Iris pigment epithelial cell (primary cell): Measurements from ENCODE around the gene MUC6.

Experiments used
- DNase-seq: peaks from one replicate; pipeline ENCODE4 v3.0.0-alpha.2; 2011; ENCODE audit warnings: low read depth

MUC6 gene

DNA sequence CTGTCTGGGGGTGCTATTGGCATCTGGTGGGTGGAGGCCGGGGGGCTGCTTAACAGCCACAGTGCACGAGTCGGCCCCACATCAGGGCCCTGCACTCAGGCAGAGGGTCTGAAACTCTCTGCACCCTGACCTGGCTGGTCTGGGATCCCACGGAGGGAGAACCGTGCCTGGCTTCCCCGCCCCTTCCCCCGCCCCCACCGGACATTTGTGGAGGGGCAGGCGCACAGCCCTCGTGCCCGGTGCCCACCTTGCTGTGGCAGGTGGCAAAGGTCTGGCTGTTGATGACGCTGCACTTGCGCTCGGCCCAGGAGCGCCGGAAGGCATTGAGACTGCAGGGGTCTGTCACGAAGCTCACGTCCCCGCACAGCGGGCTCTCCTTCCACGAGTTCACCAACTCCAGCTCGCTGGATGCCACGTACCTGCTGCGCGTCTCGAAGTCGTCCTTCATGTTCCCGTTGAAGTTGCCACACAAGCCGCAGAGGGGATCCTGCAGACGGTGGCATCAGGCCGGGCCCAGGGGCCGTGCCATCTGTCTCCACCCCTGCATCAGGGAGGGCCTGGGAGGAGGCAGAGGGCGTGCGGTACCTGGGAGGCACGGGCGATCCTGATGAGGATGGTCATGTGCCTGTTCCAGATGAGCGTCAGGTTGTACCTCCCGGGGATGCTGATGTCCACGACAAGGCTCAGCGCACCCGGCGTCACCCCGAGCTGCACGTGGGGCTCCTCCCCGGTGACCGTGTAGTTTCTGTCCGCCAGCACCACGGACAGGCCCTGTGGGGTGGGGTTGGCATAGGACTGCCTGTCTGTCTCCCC lies 11.7 kb downstream of the MUC6 start:
- DNase-seq = no peak

DNA sequence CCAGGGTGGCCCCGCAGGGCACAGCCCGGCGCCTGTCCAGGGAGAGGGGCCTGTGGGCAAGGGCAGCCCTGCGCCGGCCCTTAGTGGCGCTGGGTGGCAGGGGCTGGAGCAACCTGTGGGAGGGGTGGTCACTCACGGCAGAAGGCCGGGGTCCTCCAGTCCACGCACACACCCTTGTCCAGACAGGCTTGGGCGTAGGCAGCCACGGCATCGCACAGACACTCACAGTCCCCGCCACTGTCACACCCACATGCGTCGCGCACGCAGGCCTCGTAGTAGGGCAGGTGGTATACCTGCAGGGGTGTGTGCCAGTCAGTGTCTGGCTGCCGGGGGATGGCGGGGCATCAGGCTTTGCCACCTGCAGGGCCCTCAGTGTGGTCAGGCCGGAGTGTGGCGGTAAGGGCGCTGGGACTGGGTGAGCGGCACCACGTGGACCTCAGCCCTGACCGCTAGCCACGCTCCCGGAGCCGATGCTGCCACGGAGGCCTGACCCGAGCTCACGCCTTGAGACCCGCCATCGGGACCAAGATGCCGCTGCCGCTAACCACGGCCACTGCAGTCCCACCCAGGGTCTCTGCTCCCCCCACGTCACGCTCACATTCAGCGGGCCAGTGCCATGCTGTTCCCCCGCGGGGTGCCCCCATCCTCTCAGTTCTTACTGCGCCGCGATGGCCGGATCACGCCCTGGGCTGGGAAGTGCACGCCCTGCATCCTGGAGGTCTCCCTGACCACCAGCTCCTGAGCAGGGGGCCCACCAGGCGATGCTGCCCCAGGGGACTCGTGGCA lies 12.5 kb downstream of the MUC6 start:
- no peak for DNase-seq

DNA sequence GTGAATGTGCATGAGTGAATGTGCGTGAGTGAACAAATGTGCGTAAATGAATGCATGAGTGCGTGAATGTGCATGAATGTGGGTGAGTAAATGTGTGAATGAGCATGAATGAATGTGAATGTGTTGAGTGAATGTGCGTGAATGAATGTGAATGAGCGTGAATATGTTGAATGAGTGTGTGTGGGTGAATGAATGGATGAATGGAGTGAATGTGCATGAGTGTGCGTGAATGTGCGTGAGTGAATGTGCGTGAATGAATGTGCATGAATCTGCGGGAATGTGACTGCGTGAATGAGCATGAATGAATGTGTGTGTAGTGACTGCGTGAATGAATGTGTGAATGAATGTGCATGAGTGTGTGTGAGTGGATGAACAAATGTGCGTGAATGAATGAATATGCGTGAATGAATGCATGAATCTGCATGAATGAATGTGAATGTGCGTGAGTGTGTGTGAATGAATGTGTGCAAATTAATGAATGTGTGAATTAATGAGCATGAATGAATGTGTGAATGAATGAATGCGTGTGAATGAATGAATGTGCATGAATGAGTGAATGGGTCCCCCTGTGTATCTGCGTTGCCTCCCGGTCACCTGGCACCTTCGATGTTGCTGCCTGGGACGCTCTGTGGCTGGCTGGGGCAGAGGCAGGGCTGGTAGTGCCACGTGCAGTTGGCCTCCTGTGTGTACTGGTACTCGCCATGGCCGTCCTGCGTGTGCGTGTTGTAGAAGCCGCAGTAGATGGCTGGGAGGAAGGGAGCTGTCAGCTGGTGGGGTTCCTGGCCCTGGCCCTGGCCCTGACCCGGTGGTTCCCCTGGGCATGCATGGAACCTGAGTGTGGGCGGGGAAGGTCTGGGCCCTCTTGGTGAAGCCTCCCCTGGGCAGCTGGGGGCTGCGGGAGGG lies 13.4 kb downstream of the MUC6 start:
- no peak for DNase-seq

DNA sequence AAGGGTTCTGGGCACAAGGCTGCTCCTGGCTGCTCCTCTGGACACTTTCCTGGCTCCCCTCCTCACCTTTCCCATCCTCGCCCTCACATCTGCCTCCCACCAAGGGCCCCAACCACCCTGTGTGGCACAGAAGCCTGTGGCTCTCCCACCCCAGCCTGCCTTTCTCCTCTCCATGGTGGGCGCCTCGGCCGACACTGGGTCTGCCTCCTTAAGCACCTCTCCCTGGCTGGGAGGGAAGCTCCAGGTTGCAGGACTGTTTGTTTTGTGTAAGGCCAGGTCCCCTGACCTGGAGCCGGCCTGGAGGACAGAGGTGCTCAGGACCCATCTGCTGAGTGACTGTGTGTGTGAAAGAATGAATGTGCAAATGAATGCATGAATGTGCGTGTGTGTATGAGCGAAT lies 14.1 kb downstream of the MUC6 start:
- no peak for DNase-seq

DNA sequence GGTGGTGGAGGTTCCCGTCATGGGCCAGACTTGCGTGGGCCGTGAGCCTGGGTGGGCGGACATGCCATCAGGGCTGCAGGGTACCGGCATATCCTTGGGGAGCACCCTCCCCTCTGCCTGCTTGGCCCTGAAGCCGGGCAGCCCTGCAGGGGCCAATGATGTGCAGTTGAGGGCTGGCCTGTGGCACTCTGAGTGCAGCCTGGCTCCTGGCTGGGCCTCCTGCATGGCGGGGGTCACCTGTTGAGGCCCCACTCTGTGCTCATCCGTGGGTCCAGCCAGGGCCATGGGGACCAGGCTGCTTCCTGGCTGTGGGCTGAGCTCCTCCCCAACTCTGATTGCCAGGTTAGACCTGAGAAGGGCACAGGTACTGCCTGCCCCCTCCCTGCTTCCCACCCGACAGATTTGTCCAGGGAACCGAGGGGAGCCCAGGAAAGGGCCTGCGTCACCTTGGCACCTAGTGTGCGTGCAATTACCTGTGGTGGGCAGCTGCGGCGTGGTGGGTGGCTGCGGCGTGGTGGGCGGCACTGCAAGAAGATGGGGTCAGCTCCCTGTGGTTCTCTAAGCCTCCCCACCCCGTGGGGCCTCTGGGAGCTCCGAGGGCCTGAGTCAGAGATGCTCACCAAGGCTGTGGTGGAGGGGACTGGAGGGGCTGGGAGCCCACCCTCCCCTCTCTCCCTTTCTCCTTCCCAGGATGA lies 16.2 kb downstream of the MUC6 start:
- no peak for DNase-seq

DNA sequence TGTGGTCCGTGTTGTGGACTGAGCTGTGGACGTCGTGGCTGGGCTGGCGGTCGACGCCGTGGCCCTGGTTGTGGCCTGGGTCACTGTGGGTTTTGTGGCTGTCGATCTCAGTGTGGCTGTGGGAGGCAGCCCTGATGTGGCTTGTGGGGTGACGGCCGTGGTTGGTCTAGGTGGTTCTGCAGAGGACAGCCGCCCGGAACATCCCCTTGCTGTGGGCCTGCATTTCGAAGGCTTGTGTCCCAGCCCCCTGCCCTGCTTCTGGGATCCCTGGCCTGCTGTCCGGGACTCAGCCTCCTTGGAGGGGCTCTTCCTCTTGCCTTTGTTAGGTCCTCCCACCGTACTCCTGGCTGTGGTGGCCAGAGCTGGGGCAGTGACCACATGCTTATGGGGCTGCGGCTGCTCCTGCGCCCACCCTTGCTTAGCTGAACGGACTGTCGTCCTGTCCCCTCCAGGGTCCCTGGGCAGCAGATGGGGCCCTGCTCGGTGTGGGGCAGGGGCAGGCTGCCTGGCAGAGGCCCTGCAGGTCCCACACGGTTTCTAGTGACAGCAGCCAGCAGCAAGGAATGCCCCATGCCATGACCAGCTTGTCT lies 17.1 kb downstream of the MUC6 start:
- DNase-seq = no peak

DNA sequence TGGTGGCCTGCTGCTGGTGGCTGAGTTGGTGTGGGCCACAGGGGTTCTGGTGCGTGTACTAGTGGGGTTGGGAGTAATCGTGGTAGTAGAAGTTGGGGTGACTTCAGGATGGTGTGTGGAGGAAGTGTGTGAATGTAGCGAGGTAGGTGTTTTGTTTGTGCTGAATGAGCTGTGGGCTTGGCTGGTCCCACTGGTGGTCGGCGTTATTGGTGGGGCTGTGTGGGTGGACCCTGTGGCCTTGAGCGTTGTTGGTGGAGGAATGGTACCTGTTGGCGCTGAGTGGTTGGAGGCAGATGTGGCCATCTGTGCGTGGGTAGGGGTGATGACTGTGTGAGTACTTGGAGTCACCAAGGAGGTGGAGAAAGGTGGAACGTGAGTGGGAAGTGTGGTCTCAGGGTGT lies 18.4 kb downstream of the MUC6 start:
- no peak for DNase-seq

DNA sequence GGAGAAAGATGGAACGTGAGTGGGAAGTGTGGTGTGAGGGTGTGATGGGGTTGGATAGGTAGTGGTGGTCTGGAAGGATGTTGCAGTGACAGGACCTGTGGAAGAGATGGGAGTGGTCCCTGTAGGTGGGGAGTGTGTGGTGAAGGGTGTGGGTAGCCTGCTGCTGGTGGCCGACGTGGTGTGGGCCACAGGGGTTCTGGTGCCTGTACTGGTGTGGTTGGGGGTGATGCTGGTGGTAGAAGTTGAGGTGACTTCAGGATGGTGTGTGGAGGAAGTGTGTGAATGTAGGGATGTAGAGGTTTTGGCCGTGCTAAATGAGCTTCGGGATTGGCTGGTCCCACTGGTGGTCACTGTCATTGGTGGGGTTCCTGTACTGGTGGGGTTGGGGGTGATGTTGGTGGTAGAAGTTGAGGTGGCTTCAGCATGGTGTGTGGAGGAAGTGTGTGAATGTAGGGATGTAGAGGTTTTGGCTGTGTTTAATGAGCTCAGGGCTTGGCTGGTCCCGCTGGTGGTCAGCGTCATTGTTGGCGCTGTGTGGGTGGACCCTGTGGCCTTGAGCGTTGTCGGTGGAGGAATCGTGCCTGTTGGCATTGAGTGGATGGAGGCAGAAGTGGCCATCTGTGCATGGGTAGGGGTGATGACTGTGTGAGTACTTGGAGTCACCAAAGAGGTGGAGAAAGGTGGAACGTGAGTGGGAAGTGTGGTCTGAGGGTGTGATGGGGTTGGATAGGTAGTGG lies 19.1 kb downstream of the MUC6 start:
- DNase-seq = peak; percentile 9

DNA sequence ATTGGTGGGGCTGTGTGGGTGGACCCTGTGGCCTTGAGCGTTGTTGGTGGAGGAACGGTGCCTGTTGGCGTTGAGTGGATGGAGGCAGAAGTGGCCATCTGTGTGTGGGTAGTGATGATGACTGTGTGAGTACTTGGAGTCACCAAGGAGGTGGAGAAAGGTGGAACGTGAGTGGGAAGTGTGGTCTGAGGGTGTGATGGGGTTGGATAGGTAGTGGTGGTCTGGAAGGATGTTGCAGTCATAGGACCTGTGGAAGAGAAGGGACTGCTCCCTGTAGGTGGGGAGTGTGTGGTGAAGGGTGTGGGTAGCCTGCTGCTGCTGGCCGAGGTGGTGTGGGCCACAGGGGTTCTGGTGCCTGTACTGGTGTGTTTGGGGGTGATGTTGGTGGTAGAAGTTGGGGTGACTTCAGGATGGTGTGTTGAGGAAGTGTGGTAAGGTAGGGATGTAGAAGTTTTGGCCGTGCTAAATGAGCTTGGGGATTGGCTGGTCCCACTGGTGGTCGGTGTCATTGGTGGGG lies 19.9 kb downstream of the MUC6 start:
- DNase-seq = peak; percentile 5

DNA sequence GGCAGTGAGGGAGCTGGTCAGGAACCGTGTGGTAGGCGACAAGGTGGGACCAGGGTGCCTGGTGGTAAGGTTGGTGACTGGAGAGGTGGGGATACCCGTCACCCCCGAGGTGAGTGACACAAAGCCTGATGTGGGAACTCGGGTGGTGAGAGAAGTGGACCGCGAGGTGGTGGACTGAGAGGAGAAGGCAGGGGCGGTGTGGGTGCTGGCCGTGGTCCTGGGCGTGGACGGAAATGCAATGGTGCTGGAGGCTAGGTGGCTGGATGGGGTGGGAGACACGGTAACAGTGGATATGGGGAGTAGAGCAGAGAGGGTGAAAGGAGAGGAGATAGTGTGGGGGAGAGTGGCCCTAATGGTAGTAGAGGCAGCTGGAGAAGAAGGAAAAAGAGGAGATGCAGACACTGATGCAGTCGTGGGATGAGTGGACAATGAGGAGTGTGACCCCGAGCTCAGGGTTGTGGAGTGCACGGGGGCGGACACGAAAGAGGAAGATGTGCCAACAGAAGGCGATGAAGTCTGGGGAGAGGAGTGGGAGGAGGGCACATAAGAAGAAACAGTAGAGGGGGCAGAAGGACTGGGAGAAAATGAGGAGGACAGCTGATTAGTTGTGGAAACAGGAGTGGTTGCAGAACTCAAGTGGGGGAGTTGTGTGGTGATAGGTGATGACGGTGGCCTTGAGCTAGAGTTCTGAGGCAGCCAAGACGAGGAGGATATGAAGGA lies 20.5 kb downstream of the MUC6 start:
- DNase-seq = no peak

DNA sequence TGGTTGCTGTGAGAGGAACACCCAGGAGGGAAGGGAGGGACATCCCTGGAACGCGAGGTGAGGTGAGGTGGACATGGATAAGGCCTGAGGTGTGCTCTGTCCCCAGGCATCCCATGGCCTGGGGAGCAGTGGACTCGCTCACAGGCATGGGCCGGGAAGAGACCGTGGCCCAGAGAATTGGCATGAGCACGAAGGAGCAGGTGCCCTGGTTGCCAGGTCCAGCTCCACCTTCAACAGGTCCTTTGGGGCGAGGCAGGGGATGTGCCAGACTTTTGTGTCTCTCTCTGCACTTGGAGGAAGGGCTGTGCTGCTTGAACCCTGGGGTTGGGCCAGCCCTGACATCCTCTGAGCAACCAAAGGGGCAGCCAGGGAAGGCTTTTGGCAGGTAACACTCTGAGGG lies 21.5 kb downstream of the MUC6 start:
- DNase-seq = no peak

DNA sequence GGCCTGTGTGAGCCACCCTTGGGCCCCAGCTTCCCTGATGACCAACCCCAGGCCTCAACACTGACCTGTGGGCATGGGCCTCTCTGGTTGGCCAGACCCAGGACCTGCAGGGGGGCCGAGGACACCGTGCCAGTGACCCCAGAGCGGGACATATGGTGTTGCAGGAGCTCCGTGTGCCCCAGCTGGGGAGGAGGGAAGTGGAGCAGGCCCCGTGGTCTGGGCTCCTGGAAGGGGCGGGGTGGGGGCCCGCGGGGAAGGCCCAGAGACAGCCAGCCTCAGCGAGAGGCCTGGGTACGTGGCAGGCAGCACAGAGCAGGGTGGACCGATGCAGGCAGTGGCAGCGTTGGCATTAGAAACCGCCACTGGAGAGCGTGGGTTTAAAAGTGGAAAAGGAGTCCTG lies 22.2 kb downstream of the MUC6 start:
- DNase-seq = no peak

DNA sequence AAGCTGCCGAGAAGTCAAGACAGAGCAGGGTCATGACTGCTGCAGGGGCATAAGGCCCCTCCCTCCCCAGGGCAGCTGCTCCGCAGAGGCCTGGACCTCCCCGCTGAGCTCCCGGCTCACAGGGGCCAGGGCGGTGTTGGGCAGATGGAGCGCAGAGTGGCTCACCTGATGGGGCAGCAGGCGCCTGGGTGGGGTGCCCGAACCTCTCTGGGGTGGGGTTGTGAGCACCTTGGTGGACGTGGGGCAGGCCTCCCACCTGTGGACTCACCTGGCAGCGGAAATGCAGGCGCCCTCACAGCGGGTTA lies 22.9 kb downstream of the MUC6 start:
- DNase-seq = no peak

DNA sequence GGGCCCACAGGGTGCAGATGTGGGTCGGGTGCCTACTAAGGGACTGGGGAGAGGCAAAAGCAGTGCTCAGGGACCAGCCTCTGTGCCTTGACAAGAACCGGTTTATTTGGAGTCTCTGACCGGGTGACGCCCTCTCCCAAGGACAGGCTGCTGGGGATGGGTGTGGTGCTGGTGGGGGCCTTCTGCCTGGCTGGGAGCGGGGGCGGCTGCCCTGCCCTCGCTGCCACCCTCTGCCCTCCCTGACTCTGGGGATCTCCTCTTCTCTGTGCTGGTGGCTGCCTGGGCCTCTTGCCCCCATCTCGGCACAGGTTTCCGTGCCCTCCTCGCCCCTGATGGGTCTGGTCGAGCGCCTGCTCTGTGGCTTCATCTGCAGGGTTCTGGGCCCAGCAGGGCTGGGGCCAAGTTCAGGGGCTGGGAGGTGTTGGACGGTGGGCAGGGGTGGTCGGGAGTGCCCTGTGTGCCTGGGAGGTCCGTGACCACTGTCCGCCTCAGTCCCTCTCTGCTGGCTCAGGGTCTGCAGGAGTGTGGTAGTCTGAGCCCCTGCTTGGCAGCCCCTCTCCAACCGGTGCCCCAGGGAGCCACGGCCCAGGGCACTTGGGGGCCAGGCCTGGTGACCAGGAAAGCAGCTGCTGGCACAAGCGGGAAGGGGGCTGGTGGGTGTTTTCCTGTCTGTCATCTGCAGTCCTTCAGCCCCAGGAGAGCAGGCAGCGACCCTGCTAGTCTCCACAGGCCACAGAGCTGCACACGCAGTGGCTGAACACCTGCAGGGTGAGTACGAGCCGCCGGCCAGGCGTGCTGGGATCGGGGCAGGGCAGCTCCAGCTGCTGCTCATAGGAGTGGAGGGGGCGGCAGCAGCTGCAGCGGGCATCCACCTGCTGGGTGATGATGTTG lies 23.5 kb downstream of the MUC6 start:
- no peak for DNase-seq

DNA sequence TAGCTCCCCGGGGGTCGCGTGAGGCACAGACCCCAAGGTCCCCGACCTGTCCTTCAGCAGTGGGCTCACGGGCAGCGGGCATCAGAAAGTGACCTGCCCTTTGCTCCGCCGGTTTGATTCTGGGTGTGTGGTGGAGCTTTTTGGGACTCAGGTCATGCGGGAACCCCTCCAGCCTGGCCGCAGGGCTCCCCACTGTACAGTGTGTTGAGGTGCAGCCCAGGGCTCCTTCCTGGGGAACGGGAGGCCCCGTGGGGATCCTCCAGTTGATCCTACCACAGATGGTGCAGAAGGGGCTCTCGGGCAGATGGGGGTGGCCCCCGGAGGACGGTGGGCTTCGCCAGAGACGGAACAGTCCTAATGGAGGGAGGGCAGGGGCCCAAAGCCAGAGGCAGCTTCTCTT lies 24.2 kb downstream of the MUC6 start:
- DNase-seq = no peak

DNA sequence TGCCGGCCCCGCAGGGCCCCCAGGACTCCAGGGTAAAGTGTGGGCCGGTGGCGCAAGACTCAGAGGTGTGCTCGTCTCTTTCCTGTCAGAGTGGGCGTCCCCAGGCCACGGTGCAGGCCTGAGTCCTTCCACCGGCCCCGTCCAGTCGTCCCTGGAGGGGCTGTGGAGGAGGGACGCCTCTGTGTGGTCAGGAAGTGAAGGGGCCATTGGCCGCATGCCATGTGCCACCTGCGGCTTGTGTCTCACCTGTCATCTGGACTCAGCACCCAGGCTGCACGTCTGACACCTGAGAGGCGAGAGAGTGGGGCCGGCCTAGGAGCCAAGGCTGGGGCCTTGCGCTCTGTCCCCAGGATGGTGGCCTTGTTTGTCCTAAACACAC lies 25.2 kb downstream of the MUC6 start:
- no peak for DNase-seq

DNA sequence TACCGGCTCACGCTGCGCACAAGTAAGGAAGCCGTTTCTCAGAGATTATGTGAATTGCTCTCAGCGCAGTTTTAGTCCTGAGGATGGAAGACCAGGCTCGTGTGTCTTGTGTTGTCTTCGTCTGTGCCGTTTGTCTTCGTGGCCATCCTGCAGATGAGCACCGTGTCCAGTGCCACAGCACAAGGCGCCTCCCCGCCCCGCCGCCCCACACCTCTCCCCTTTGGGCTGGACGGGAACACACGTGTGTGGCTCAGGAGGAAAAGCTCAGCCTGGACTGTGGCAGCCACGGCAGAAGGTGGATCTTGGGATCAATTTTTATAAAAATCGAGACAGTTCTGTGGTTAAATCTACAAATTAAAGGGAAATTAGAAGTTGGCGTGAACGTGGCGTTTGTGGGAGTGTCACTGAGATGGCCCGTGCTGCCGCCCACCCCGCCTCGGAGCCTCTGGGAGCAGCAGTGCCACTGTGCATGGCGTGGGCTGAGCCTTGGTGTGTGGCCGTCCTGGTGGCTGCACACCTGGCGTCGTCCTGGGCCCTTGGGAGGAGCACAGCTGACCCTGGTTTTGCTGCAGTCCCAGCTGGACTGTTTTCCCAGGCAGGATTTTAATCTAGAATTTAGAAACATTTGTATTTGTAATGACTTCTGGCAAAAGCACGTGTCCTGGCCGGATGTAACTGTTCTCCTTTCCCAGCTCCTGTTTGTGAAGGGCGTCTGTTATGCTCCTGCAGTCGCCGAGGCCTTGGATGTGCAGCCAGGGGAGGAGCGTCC lies 25.8 kb downstream of the MUC6 start:
- no peak for DNase-seq

DNA sequence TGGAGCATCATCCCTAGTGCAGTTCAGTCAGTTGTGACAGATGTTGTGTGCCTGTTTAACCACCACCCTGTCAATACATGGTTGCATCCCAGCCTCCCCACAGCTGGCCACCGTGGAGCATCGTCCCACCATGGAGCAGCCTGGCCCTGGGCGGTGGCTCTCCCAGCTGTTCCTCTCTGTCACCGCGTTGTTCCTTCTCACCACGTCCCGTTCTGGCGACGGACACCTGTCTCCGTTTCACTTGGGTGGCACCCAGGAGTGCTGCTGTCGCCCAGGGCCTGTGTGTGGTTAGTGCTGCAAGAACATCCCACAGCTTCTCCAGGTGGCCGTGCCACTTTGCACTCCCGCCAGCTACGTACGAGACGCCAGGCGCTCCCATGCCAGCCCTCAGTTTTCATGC lies 26.5 kb downstream of the MUC6 start:
- no peak for DNase-seq
